CD14-positive monocyte (primary cell): Measurements from ENCODE around the gene MPZL3. TPM values are rescaled to one million over a fixed set of nuclear protein-coding genes. Genes with fewer than 3 reads are reported as not detected.

Experiments
- DNase-seq, 3 donors: peaks; one replicate each; pipeline ENCODE4 v3.0.0-alpha.2; 2011 to 2022
- H2AFZ ChIP-seq: 2 replicates; pipeline ENCODE4 v1.6.0; 2012; ENCODE audit warnings: mild to moderate bottlenecking, low read depth, low read length, inconsistent platforms; ENCODE audit not compliant: insufficient read depth, poor library complexity, severe bottlenecking
- H3K27ac ChIP-seq, 2 donors: 1 replicate in 1 of 2; 2 replicates in 1 of 2; pipeline ENCODE4 v1.5.1; 2012 to 2013; ENCODE audit warnings: low read length in 2 of 2, control low read depth in 1 of 2, inconsistent platforms in 1 of 2, low read depth in 1 of 2, mild to moderate bottlenecking in 1 of 2
- H3K27me3 ChIP-seq, 2 donors: one replicate each; pipeline versions ENCODE4 v1.6.0 to v1.6.1; 2011 to 2013; ENCODE audit warnings: low read length in 2 of 2; ENCODE audit not compliant: control insufficient read depth in 2 of 2, insufficient read depth in 2 of 2
- H3K36me3 ChIP-seq, 2 donors: replicated peaks in 1 of 2; 1 replicate in 1 of 2; 2 replicates in 1 of 2; pipeline versions ENCODE4 v1.5.1 to v1.6.1; 2012 to 2013; ENCODE audit warnings: low read length in 2 of 2, control low read depth in 1 of 2, inconsistent platforms in 1 of 2, mild to moderate bottlenecking in 1 of 2; ENCODE audit not compliant: insufficient read depth in 2 of 2, control insufficient read depth in 1 of 2
- H3K4me1 ChIP-seq, 2 donors: 1 replicate in 1 of 2; 2 replicates in 1 of 2; pipeline versions ENCODE4 v1.5.1 to v1.6.1; 2012 to 2013; ENCODE audit warnings: low read length in 2 of 2, control low read depth in 1 of 2, inconsistent platforms in 1 of 2, mild to moderate bottlenecking in 1 of 2, moderate library complexity in 1 of 2; ENCODE audit not compliant: insufficient read depth in 2 of 2, control insufficient read depth in 1 of 2
- H3K4me2 ChIP-seq: replicated peaks from 2 replicates; pipeline ENCODE3; 2012; ENCODE audit warnings: low read length, moderate library complexity, mild to moderate bottlenecking; ENCODE audit not compliant: poor library complexity, severe bottlenecking; ENCODE audit errors: extremely low read depth
- H3K4me3 ChIP-seq, 3 experiments: fragments of 200-600 bp in 1 of 3; sonication (generic) in 1 of 3; replicated peaks in 1 of 3; 1 replicate in 2 of 3; 2 replicates in 1 of 3; pipeline ENCODE4 v1.5.1; 2011 to 2013; ENCODE audit warnings: low read length in 3 of 3, mild to moderate bottlenecking in 3 of 3, control low read depth in 2 of 3, low read depth in 2 of 3, inconsistent platforms in 1 of 3, moderate library complexity in 1 of 3
- H3K79me2 ChIP-seq: 2 replicates; pipeline ENCODE4 v1.6.0; 2012; ENCODE audit warnings: mild to moderate bottlenecking, control low read depth, inconsistent platforms, low read length, moderate library complexity; ENCODE audit not compliant: insufficient read depth
- H3K9ac ChIP-seq: 2 replicates; pipeline ENCODE4 v1.6.0; 2017; ENCODE audit warnings: low read length, mild to moderate bottlenecking; ENCODE audit not compliant: insufficient read depth, poor library complexity, severe bottlenecking
- H3K9me3 ChIP-seq, 2 donors: replicated peaks in 1 of 2; 1 replicate in 1 of 2; 2 replicates in 1 of 2; pipeline versions ENCODE4 v1.5.1 to v1.6.1; 2012 to 2013; ENCODE audit warnings: low read length in 2 of 2, control low read depth in 1 of 2; ENCODE audit not compliant: control insufficient read depth in 1 of 2, insufficient read depth in 1 of 2
- H4K20me1 ChIP-seq: 2 replicates; pipeline ENCODE4 v1.6.0; 2012; ENCODE audit warnings: mild to moderate bottlenecking, low read length, control low read depth, moderate library complexity; ENCODE audit not compliant: insufficient read depth
- H3K27ac Mint-ChIP-seq, 7 donors: one replicate each; pipeline ENCODE4 v1.8.0; 2020; ENCODE audit warnings: mild to moderate bottlenecking in 7 of 7, mixed read lengths in 7 of 7, moderate library complexity in 6 of 7, inconsistent platforms in 2 of 7
- H3K27me3 Mint-ChIP-seq, 3 donors: one replicate each; pipeline ENCODE4 v1.8.0; 2021 to 2022; ENCODE audit warnings: low read depth in 3 of 3, mild to moderate bottlenecking in 3 of 3, mixed read lengths in 3 of 3, moderate library complexity in 3 of 3, inconsistent platforms in 1 of 3
- H3K36me3 Mint-ChIP-seq, 2 donors: one replicate each; pipeline ENCODE4 v1.8.0; 2020; ENCODE audit warnings: mixed read lengths in 2 of 2, inconsistent platforms in 1 of 2, mild to moderate bottlenecking in 1 of 2
- H3K4me1 Mint-ChIP-seq: one replicate; pipeline ENCODE4 v1.8.0; 2020; ENCODE audit warnings: mild to moderate bottlenecking, mixed read lengths
- H3K4me3 Mint-ChIP-seq, 2 donors: one replicate each; pipeline ENCODE4 v1.8.0; 2020; ENCODE audit warnings: mild to moderate bottlenecking in 2 of 2, mixed read lengths in 2 of 2, moderate library complexity in 1 of 2
- H3K9me3 Mint-ChIP-seq, 7 donors: one replicate each; pipeline ENCODE4 v1.8.0; 2020 to 2022; ENCODE audit warnings: mixed read lengths in 7 of 7, mild to moderate bottlenecking in 6 of 7, moderate library complexity in 6 of 7, inconsistent platforms in 2 of 7
- WGBS: methylation state at CpG from one replicate; pipeline ENCODE4 v1.1.5; 2013; ENCODE audit warnings: missing lambda C conversion rate; ENCODE audit not compliant: insufficient coverage; 5-methylcytosine and 5-hydroxymethylcytosine counted together
- intact Hi-C, 2 donors: fragments of 100-400 bp; cut with micrococcal nuclease; formaldehyde crosslinking; loops; one replicate each; pipeline versions ENCODE4 v1.15.0 to v1.15.1; 2023
- polyA plus RNA-seq, 3 donors: library from polyadenylated mRNA; depleted of rRNA in 1 of 3; unstranded in 2 of 3; stranded (reverse) in 1 of 3; fragments of 300-500 nt in 2 of 3; fragments of >200 nt in 1 of 3; fragmentation: Illumina TruSeq in 2 of 3; gene quantifications; 1 replicate in 2 of 3; 2 replicates in 1 of 3; pipeline ENCODE4 v1.2.3, GENCODE V29; 2012 to 2021
- TF ChIP-seq, protein P1 (sequence below): fragments of 200-600 bp; IDR thresholded peaks from one replicate; pipeline ENCODE4 v1.8.0; 2022; ENCODE audit warnings: antibody characterized with exemption, mild to moderate bottlenecking

Gene MPZL3
- polyA plus RNA-seq, 3 donors, result 4.2 to 8.5 (median 8.0) TPM

- Histone ChIP-seq H3K79me2 (no peaks in the 10 kb centered on the region), H2AFZ (no peak overlapping the region), H3K4me1 (peaks cover 14 to 20% of the 10 kb centered on the region in 2 donors), H3K9ac (no peak overlapping the region), H3K27me3 (no peaks in the 10 kb centered on the region), H3K4me3 (no peak overlapping the region), H3K4me2 (no peak overlapping the region), H4K20me1 (no peaks in the 10 kb centered on the region), H3K9me3 (no peaks in the 10 kb centered on the region), H3K36me3 (no peaks in the 10 kb centered on the region), H3K27ac (no peak overlapping the region)
- TF ChIP-seq, protein P1, sequence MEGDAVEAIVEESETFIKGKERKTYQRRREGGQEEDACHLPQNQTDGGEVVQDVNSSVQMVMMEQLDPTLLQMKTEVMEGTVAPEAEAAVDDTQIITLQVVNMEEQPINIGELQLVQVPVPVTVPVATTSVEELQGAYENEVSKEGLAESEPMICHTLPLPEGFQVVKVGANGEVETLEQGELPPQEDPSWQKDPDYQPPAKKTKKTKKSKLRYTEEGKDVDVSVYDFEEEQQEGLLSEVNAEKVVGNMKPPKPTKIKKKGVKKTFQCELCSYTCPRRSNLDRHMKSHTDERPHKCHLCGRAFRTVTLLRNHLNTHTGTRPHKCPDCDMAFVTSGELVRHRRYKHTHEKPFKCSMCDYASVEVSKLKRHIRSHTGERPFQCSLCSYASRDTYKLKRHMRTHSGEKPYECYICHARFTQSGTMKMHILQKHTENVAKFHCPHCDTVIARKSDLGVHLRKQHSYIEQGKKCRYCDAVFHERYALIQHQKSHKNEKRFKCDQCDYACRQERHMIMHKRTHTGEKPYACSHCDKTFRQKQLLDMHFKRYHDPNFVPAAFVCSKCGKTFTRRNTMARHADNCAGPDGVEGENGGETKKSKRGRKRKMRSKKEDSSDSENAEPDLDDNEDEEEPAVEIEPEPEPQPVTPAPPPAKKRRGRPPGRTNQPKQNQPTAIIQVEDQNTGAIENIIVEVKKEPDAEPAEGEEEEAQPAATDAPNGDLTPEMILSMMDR, result no peak
- intact Hi-C loops, result loop anchor here (5.0 kb wide), 2 partner anchors 42 to 97 kb away; partner anchors contain the start of gene MPZL3 (in 1 of the 2)
- WGBS, result no CpG with 5 or more reads among the region's 2 CpGs
- peaks cover 22% of the 10 kb centered on the region for H3K4me1 Mint-ChIP-seq
- peaks cover 0 to 1% of the 10 kb centered on the region in 2 donors for H3K36me3 Mint-ChIP-seq
- no peak for DNase-seq
- H3K27me3 Mint-ChIP-seq, result peaks cover 0 to 2% (median 2%) of the 10 kb centered on the region in 3 donors
- no peak overlapping the region for H3K27ac Mint-ChIP-seq
- no peak overlapping the region for H3K4me3 Mint-ChIP-seq
- peaks cover 0 to 3% (median 3%) of the 10 kb centered on the region in 7 donors for H3K9me3 Mint-ChIP-seq
Measured at GRCh38 chr11:118294053-118294452, 41.9 kb upstream of the MPZL3 start.

DNA sequence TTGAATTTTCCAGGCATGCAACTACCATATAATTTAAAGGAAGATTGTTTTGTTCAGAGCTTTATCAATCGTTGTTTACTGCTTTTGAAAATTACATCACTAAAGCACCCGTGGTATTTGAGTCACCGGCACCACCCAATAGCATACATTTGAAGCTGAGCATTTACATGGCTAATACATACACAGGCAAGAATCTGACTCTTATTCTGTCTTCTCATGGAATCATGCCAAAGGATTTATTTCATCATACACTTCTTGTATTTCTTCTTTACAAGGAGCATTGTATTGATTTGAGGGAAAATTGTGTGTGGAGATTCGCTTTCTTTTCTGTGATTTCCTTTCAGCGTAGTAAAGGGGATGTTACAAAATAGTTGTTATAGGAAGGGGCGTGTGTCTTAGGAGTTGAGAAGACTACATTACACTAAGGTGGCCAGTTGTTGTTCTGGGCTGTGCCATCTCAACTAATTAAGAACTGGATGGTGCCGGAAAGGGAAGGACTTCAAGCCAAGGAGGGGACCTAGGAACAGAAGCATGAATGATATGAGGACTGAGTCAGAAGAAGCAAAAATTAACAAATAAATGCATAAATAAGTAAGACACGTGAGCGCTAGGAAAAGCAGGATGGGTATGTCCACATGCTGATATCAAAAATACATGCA is 39.4 kb upstream of the MPZL3 start:
- Histone ChIP-seq H3K27ac (peak overlapping the region; percentile 74 to 90), H2AFZ (peak overlapping the region; percentile 73), H3K4me1 (peaks cover 14 to 20% of the 10 kb centered on the region in 2 donors), H3K9me3 (no peaks in the 10 kb centered on the region), H3K4me2 (peak overlapping the region; percentile 77), H3K27me3 (no peaks in the 10 kb centered on the region), H3K79me2 (no peaks in the 10 kb centered on the region), H4K20me1 (no peaks in the 10 kb centered on the region), H3K36me3 (no peaks in the 10 kb centered on the region), H3K4me3 (peak overlapping the region; percentile 4 to 70 (median 49)), H3K9ac (peak overlapping the region; percentile 55)
- Mint-ChIP-seq H3K9me3 (peaks cover 0 to 3% (median 3%) of the 10 kb centered on the region in 7 donors), H3K4me1 (peaks cover 24% of the 10 kb centered on the region), H3K27ac (peak overlapping the region; percentile 86 to 95 (median 93)), H3K4me3 (peak overlapping the region; percentile 68 to 80), H3K27me3 (peaks cover 0 to 2% (median 2%) of the 10 kb centered on the region in 3 donors), H3K36me3 (peaks cover 0 to 1% of the 10 kb centered on the region in 2 donors)
- 100% methylated on average over 2 of the region's 9 CpGs for WGBS
- intact Hi-C loops, result loop anchor here (2.0 to 5.0 kb wide), 3 partner anchors 39 to 94 kb away; partner anchors contain the start of gene MPZL3 (in 1 of the 2)
- peak; percentile 81 to 92 (median 89) for DNase-seq
- TF ChIP-seq, protein P1, result no peak
